Femur (tissue), 1 donor: Measurements from ENCODE around the gene TCEAL3.
"Not testable (repeated sequence)": the region's sequence is repeated elsewhere in the genome, so short reads cannot be mapped to it uniquely, and the experiment has no call there.

Experiments used
- DNase-seq: peaks from one replicate; pipeline ENCODE4 v3.0.0-alpha.2; 2017

The TCEAL3 gene

DNA sequence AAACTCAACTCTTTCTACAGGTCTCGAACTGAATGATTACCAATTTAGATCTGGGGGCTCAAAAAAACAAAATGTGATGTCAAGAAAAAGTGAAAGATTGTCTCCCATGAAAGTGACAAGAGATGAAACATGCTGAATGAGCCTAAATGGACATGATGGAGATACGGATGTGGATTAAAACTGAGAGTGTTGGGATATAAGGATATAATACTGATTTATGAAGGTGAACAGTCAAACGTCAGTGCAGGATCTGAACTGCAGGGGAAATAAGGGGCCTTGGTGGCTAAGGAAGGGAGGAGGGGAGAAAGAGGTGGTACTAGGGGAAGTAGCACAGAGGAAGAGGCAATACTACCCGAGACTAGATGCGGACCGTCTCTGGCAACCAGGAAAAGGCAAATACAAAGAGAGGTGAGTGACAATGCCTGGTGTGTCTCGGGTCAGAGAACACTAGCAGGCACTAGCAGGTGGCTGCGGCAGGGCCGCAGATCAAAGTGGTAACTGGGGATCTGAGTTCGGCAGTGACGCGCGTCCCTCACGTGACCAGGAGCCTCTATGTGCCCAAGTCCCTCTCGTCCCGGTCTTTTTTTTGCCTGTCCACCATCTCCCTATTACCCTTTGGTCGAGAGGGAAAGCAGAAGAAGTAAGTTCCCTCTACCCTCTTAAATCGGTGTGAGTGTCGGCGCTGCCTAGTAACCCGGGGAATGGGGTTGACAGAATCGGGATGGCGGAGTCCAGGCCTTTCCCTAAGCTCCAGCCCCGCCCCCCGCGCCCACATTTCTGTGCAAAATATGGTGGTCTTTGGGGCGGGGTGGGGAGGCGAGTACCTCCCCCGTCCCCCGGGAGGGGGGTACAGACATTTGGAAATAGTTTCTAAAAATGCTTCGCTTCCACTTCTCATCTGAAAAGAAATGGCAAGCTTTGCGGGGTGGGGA is 20.9 kb downstream of the TCEAL3 start, which contains the start of gene TCEAL1:
TSS of gene TCEAL1 (plus strand) at position 590 of the 932 bp plus-strand sequence. CDS start 942 bp downstream, outside the sequence.
- DNase-seq, result peak; percentile 74

DNA sequence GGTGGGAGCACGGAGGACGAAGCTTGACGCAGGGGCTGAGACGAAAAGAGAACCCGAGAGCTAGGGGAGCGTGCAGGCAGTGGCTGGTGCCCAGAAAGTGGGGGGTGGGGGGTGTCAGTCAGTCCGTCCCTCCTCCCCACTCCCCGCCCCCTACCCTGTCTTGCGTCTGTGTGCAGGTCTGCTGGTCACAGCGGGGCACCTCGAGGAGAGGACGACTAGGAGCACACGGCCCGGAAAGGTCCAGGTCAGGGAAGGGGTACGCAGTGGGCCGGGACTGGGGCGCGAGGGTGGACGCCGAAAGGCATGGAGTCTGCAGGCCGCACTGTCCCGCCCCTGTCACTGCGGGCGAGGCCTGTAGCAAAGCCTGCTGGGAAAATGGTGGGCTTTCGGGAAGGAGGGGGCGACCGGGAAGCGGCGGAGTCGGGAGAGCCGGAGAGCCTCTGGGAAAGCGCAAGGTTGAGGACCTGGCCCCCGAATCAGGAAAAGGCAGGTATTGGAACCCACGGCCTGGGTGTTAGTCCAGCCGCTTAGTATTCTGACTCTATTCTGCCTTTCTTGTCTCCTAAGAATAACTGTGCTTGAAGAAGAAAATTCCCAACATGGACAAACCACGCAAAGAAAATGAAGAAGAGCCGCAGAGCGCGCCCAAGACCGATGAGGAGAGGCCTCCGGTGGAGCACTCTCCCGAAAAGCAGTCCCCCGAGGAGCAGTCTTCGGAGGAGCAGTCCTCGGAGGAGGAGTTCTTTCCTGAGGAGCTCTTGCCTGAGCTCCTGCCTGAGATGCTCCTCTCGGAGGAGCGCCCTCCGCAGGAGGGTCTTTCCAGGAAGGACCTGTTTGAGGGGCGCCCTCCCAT is 21.8 kb downstream of the TCEAL3 start:
- peak; percentile 86 for DNase-seq

DNA sequence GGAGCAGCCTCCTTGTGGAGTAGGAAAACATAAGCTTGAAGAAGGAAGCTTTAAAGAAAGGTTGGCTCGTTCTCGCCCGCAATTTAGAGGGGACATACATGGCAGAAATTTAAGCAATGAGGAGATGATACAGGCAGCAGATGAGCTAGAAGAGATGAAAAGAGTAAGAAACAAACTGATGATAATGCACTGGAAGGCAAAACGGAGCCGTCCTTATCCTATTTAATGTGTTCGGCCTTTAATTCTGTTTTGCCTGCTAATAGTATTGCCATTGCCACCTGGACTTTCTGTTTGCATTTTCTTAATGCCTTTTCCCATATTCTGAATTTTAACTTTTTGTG is 22.4 kb downstream of the TCEAL3 start:
- DNase-seq, result no peak

DNA sequence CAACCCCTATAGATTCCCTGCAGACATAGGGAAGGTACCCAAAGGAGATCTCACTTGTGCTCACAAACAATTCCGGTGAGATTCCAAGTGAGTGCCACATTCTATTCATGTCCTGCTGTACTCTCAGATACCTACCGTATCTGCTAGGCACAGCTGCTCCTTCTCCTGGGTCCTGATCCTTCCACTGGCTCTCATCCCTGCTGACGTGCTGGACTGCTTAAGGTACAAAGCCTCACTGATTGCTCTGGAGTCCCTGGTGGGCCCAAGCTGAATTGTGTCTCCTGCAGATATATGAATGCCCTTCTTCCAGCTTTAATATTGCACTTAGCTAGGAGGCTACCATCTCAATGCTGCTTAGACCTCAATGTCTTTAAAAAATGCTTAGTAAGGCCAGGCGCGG is 23.4 kb downstream of the TCEAL3 start:
- DNase-seq, result no peak

DNA sequence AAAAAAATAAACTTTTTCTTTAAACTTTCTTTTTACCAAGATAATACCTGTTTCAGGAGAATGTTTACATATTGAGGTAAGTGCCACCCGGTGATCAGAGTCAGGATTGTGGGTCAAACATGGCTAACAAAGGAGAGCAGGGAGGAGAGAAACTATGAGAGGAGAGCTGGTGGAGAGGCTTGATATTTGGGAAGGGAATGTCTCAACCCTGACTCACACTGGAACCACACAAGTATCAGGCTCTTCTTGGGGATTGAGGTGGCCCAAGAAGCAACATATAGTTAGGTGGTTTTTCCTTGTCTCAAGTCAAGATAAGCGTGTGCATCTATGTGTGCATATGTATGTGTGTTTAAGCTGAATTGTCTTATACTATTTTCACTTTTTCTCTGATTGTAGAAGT is 27.7 kb downstream of the TCEAL3 start:
- DNase-seq, result no peak

DNA sequence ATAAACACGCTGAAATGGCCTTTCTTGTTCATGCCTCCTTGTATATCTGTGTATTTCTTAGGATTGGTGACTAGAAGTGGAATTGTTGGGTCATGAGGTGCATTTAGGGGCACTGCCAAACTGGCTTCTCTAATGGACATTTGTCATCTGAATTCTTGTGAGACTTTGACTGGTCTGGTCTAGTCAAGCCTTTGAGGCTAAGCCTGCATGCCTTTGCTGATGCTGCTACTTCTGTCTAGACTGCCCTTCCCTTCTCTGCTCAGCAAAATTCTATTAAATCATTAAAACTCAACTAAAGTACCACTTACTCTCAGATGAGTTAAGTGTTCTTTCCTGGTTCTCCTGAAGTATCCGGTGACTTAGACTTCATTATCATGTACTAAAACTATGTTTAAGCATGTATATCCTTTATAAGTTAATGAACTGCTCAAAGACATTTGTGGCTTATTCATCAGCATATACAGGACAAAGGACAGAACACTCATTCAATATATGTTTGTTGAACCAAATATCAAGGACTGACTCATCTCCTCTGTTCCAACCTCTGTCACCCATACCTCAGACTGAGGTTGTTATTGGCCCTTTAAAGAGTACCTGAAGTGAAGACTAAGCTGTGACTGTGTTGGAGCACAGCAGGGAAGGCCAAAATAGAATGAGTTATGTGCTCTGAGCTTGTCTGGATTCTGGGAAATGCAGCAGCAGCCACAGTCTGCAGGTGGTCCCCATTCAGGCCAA is 30.0 kb downstream of the TCEAL3 start:
- no peak for DNase-seq

DNA sequence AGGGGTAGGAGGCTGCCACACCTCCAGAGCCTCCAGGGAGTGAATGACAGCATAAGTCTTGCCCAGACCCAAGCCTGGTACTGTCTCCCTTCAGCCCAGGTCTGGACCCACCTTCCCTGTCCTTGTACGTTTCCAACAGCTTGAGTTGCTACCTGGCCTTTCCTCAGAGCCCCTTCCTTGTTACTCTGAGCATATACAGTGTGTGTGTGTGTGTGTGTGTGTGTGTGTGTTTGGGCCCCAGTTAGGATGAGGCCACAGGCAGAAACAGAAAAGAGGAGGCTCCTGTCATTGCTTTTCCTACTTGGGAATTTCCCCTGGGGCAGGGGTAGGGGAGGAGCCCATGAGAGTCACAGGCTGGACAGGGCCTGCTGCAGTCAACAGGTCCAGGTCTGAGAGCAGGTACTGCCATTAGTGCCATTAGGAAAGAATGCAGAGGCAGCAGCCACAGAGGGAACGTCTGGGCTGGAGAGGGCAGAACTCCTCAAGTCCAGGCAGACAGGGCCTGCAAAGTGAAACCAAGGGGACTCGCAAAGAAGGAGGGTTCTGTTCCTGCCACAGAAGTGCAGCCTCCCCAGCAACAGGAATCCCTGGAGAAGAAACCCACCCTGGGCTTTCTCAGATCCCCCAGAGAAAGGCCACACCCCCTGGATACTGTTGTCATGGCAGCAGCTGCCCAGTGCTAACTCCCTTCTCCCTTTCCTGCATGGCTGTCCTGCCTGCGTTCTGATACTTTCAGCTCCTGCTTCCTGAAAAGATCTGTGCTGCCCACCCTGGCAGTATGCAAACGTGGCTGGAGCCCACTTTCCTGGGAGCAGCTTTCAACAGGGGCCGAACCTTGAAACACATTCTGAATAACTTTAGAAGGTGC is 30.9 kb downstream of the TCEAL3 start:
- not testable (repeated sequence) for DNase-seq

DNA sequence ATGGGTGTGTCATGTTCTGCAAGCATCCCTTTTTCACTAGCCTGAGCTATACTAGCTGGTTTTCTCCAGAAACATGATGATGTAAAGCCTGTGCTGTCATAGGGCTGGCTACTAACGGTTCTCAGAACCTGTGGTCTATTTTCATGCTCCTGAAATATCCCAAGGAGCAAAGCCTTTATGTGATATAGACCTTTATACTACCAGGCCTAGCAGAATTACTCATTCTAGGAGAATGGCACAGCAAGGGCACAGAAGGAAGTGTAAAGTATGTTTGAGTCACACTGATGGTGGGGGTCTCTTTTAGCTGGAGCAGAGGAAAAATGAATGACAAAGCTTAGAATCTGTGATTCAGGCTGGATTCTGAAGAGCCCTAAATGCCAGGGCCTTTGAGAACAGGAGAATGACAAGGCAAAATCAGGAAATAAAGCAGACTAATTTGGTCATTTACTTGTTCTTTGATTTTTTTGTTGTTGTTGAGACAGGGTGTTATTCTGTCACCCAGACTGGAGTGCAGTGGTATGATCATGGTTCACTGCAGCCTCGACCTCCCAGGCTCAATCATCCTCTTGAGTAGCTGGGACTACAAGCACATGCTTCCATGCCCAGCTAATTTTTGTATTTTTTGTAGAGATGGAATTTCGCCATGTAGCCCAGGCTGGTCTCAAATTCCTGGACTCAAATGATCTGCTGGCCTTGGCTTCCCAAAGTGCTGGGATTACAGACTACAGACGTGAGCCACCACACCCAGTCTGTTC is 32.8 kb downstream of the TCEAL3 start:
- DNase-seq, result no peak

DNA sequence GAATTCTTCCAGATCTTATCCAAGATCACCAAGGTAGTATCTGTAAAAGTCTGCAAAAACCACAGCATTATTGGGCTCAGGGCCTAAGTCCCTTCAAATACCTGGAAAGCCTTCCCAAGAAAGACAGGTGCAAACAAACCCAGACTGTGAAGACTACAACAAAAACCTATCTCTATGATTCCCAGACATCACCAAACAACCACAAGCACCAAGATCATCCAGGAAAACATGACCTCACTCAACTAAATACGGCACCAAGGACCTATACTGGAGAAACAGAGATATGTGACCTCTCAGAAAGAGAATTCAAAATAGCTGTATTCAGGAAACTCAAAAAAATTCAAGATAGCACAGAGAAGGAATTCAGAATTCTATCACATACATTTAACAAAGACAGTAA is 36.4 kb downstream of the TCEAL3 start:
- no peak for DNase-seq

DNA sequence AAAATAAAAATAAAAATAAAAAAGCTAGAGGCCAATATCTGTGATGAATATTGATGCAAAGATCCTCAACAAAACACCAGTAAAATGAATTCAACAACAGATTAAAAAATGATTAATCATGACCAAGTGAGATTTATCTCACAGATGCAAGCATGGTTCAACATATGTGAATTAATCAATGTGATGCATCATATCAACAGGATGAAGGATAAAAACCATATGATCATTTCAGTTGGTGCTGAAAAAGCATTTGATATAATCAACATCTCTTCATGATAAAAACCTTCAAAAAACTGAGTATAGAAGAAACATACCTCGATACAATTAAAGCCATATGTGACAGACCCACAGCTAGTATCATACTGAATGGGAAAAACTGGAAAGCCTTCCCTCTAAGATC is 39.9 kb downstream of the TCEAL3 start:
- no peak for DNase-seq

DNA sequence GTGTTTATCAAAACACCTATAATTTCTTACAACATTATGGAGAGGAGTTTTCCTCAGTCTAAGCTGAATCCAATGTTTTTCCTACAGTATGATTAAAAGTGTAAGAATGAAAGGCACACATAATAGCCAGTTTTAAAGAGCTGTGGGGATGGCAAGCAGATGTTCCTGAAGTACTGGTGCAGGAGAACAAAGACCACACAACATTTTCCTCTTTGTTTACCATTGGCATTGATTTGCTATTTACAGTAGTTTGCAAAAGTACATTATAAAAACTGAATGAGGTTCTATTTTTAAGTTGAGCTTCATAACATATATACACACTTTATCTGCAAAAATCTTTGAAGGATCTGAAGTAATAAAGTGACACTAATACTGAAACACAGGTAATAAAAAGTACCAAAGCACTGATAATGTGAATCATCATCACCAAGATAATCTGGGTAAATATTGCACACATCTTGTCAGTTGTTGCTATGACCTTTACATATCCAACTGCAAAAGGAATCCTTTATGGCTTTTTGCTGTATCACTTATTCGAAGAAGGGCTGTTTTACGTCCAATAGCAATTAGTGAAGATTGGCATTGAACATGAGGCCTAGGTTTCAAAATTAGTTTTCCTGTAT is 43.5 kb downstream of the TCEAL3 start:
- DNase-seq, result no peak

DNA sequence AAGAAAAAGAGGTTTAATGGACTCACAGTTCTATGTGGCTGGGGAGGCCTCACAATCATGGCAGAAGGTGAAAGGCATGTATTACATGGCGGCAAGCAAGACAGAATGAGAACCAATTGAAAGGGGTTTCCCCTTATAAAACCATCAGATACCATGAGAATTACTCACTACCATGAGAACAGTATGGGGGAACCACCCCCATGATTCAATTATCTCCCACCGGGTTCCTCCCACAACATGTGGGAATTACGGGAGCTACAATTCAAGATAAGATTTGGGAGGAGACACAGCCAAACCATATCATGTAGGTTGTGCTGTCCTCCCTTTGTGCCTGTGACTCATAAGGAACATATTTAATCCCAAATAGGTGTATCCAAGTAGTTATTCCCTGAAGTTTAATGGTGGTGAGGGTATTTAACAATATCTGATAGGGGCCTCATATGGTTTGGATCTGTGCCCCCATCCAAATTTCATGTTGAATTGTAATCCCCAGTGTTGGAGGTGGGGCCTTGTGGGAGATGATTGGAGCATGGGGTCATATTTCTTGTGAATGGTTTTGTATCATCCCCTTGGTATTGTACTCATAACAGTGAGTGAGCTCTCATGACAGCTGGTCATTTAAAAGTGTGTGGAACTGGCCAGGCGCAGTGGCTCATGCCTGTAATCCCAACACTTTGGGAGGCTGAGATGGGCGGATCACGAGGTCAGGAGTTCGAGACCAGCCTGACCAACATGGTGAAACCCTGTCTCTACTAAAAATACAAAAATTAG is 47.7 kb downstream of the TCEAL3 start:
- DNase-seq, result not testable (repeated sequence)

DNA sequence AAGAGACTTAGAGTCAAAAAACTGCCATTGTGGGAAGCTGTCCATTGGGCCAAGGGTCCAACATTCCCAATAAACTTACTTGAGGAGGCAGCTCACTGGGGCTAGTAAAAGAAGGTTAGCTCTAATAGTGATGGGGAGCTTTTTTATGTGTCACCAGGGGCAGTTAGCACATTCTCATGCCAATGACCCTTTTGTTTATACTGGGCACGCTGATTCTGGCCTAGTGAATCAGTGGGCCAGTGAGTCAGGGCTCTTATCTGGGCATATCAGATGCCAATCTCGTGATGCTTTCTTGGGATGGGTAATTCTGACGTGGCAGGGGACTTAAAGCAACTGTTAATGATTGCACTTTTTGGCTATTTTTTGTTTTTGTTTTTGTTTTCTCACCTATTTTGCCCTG is 48.9 kb downstream of the TCEAL3 start:
- DNase-seq, result no peak

DNA sequence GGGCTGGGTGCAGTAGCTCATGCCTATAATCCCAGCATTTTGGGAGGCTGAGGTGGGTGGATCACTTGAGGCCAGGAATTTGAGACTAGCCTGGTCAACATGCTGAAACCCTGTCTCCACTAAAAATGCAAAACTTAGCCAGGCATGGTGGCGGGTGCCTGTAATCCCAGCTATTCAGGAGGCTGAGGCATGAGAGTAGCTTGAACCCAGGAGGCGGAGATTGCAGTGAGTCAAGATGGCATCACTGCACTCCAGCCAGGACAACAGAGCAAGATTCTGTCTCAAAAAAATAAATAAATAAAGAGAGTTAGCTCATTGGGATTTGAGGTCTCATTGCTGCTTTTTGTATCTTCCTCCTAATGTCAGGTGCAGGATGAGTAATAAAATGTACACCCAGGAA is 49.3 kb downstream of the TCEAL3 start:
- DNase-seq, result not testable (repeated sequence)

DNA sequence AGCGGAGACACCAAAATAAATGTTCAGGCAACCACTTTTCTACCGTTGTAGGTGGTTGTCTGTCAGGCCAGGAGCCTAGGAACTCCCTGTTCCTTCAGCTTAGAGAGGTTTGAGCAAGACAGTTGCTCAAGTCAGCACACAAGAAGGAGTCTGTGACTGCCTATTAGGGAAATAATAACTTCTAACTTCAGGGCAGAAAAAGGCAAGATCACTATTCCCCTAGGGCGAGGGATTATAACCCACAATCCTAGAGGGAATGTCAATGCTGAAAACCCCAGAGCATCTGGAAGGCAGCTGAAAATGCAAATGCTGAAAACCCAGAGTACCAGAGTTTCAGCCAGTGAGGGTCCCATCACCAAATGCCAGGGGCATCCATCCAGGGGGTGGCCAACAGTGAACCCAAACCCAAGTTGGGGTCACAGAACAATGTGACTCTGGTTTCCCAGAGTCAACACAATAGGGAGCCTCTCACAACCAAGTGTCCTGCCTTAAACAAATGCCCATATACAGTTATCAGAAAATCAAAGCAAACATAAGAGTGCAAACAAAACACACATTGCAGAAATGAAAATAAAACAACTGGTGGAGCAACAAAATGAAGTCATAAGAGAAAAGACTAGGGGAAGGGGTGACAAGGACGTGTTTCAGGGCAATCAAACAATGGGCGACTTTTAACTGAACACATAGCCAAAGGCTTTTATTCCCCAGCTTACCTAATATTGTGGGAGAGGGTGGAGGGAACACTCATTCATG is 51.1 kb downstream of the TCEAL3 start:
- DNase-seq, result no peak

DNA sequence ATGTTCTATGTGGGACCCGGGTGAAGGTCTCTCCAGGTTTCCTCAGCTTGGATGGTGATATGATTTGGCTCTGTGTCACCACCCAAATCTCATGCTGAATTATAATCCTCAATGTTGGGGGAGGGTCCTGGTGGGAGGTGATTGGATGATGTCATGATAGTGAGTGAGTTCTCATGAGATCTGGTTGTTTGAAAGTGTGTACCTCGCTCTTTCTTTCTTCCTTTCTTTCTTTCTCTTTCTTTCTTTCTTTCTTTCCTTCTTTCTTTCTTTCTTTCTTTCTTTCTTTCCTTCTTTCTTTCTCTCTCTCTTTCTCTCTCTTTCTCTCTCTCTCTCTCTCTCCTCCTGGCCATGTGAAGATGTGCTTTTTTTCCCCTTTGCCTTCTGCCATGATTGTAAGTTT is 51.7 kb downstream of the TCEAL3 start:
- DNase-seq, result not testable (repeated sequence)
